H1 (cell line): ENCODE data around the gene OR2L5. TPM values are rescaled to one million over a fixed set of nuclear protein-coding genes. Genes with fewer than 3 reads are reported as not detected.

Experiments
- CTCF ChIA-PET: fragments of 300-600 bp; sonication (Branson Sonifier 250); formaldehyde crosslinking; loops from one replicate; lab custom pipeline; 2021; ENCODE audit not compliant: partially characterized antibody; lab: Charles Lee
- POLR2A ChIA-PET: fragments of 300-600 bp; sonication (Branson Sonifier 250); formaldehyde crosslinking; loops from one replicate; lab custom pipeline; 2021; ENCODE audit warnings: inconsistent platforms; ENCODE audit not compliant: partially characterized antibody; lab: Charles Lee
- DNase-seq, 2 experiments: peaks; one replicate each; pipeline versions ENCODE4 v3.0.0 to v3.0.0-alpha.2; 2010 to 2022; ENCODE audit warnings: low spot score in 2 of 2, low read depth in 1 of 2, mixed read lengths in 1 of 2
- FAIRE-seq: peaks from 2 replicates; lab custom pipeline; 2011; peaks lifted over from hg19 to GRCh38; lab: Jason Lieb, UNC
- H2AFZ ChIP-seq: 2 replicates; pipeline ENCODE4 v1.8.1; 2012; ENCODE audit warnings: low read length, inconsistent platforms
- H2AK5ac ChIP-seq: 2 replicates; pipeline ENCODE4 v1.6.1; 2013; ENCODE audit warnings: low read depth, low read length
- H2BK120ac ChIP-seq: replicated peaks from 2 replicates; pipeline ENCODE3; 2013; ENCODE audit warnings: low read depth, low read length, inconsistent platforms
- H2BK12ac ChIP-seq: 2 replicates; pipeline ENCODE4 v1.6.1; 2013; ENCODE audit warnings: low read depth, low read length
- H2BK15ac ChIP-seq: 2 replicates; pipeline ENCODE4 v1.6.1; 2013; ENCODE audit warnings: low read length
- H2BK20ac ChIP-seq: 2 replicates; pipeline ENCODE4 v1.6.1; 2013; ENCODE audit warnings: low read length
- H2BK5ac ChIP-seq: 2 replicates; pipeline ENCODE4 v1.6.1; 2013; ENCODE audit warnings: low read depth, low read length
- H3K14ac ChIP-seq: 2 replicates; pipeline ENCODE4 v1.6.1; 2013; ENCODE audit warnings: inconsistent platforms; ENCODE audit not compliant: insufficient read length
- H3K18ac ChIP-seq: 2 replicates; pipeline ENCODE4 v1.6.1; 2013; ENCODE audit warnings: low read length; ENCODE audit errors: extremely low read depth
- H3K23ac ChIP-seq: 2 replicates; pipeline ENCODE4 v1.6.1; 2013; ENCODE audit warnings: inconsistent platforms; ENCODE audit not compliant: insufficient read length
- H3K23me2 ChIP-seq: 2 replicates; pipeline ENCODE4 v1.6.1; 2013; ENCODE audit warnings: low read depth, low read length
- H3K27ac ChIP-seq: 2 replicates; pipeline ENCODE4 v1.6.1; 2011; ENCODE audit warnings: low read depth, low read length, inconsistent platforms
- H3K27me3 ChIP-seq, 4 experiments: replicated peaks in 1 of 4; 1 replicate in 1 of 4; 2 replicates in 3 of 4; pipeline versions ENCODE4 v1.6.1 to v1.8.1; 2011 to 2013; ENCODE audit warnings: low read length in 3 of 4, mild to moderate bottlenecking in 3 of 4, inconsistent platforms in 2 of 4, mixed read lengths in 2 of 4, moderate library complexity in 1 of 4; ENCODE audit not compliant: control insufficient read depth in 3 of 4, insufficient read depth in 3 of 4; ENCODE audit errors: extremely low read depth in 1 of 4
- H3K36me3 ChIP-seq, 4 experiments: 2 replicates each; pipeline versions ENCODE4 v1.6.1 to v1.8.1; 2011 to 2013; ENCODE audit warnings: mild to moderate bottlenecking in 4 of 4, low read length in 3 of 4, moderate library complexity in 2 of 4, control low read depth in 1 of 4, inconsistent platforms in 1 of 4; ENCODE audit not compliant: insufficient read depth in 4 of 4, control insufficient read depth in 2 of 4
- H3K4ac ChIP-seq: replicated peaks from 2 replicates; pipeline ENCODE3; 2013; ENCODE audit warnings: low read length, low read depth, mixed read lengths, inconsistent platforms; ENCODE audit not compliant: insufficient read length
- H3K4me1 ChIP-seq, 4 experiments: replicated peaks in 1 of 4; 1 replicate in 1 of 4; 2 replicates in 3 of 4; pipeline versions ENCODE4 v1.6.1 to v1.8.1; 2011 to 2013; ENCODE audit warnings: low read length in 3 of 4, inconsistent platforms in 2 of 4, mixed read lengths in 1 of 4; ENCODE audit not compliant: insufficient read depth in 4 of 4, control insufficient read depth in 3 of 4
- H3K4me2 ChIP-seq, 2 experiments: 2 replicates each; pipeline versions ENCODE4 v1.6.1 to v1.8.1; 2011 to 2013; ENCODE audit warnings: low read depth in 2 of 2, low read length in 2 of 2, control low read depth in 1 of 2, inconsistent platforms in 1 of 2, mild to moderate bottlenecking in 1 of 2; ENCODE audit not compliant: insufficient read depth in 1 of 2
- H3K4me3 ChIP-seq, 4 experiments: fragments of 200-600, 300-600 bp in 1 of 4; sonication (generic), shearing (Covaris generic), sonication (Bioruptor Twin) in 1 of 4; 2 replicates each; pipeline versions ENCODE4 v1.5.1 to v1.8.1; 2011 to 2016; ENCODE audit warnings: low read length in 4 of 4, low read depth in 3 of 4, control low read depth in 2 of 4, inconsistent platforms in 2 of 4, mild to moderate bottlenecking in 2 of 4, mixed read lengths in 1 of 4, moderate library complexity in 1 of 4; ENCODE audit not compliant: insufficient read depth in 2 of 4; ENCODE audit errors: extremely low read depth in 1 of 4
- H3K56ac ChIP-seq: replicated peaks from 2 replicates; pipeline ENCODE3; 2013; ENCODE audit warnings: low read depth, mild to moderate bottlenecking, mixed read lengths, low read length, inconsistent platforms; ENCODE audit not compliant: insufficient read length
- H3K79me1 ChIP-seq: 2 replicates; pipeline ENCODE4 v1.6.1; 2013; ENCODE audit warnings: low read depth, low read length, control low read depth
- H3K79me2 ChIP-seq, 2 experiments: 2 replicates each; pipeline versions ENCODE4 v1.6.1 to v1.8.1; 2012 to 2013; ENCODE audit warnings: low read length in 2 of 2, mild to moderate bottlenecking in 2 of 2, inconsistent platforms in 1 of 2; ENCODE audit not compliant: insufficient read depth in 2 of 2, control insufficient read depth in 1 of 2
- H3K9ac ChIP-seq, 4 experiments: replicated peaks in 1 of 4; 1 replicate in 1 of 4; 2 replicates in 3 of 4; pipeline versions ENCODE4 v1.6.1 to v1.8.1; 2011 to 2013; ENCODE audit warnings: low read depth in 3 of 4, low read length in 3 of 4, control low read depth in 2 of 4, mild to moderate bottlenecking in 2 of 4, moderate library complexity in 2 of 4, inconsistent platforms in 1 of 4; ENCODE audit errors: extremely low read depth in 1 of 4
- H3K9me3 ChIP-seq, 2 experiments: 2 replicates each; pipeline versions ENCODE4 v1.6.1 to v1.8.1; 2012 to 2013; ENCODE audit warnings: mild to moderate bottlenecking in 2 of 2, moderate library complexity in 2 of 2, control low read depth in 1 of 2, inconsistent platforms in 1 of 2, low read depth in 1 of 2, low read length in 1 of 2, mixed read lengths in 1 of 2; ENCODE audit not compliant: insufficient read depth in 2 of 2
- H4K20me1 ChIP-seq, 2 experiments: replicated peaks in 1 of 2; 2 replicates each; pipeline versions ENCODE3 to v1.8.1; 2011 to 2013; ENCODE audit warnings: inconsistent platforms in 2 of 2, low read length in 2 of 2, mild to moderate bottlenecking in 1 of 2; ENCODE audit not compliant: insufficient read depth in 2 of 2, control insufficient read depth in 1 of 2
- H4K5ac ChIP-seq: 2 replicates; pipeline ENCODE4 v1.6.1; 2013; ENCODE audit warnings: low read length, low read depth, mixed read lengths, inconsistent platforms; ENCODE audit not compliant: insufficient read length
- H4K8ac ChIP-seq: 2 replicates; pipeline ENCODE4 v1.8.0; 2013; ENCODE audit warnings: mild to moderate bottlenecking, moderate library complexity, low read length, inconsistent platforms; ENCODE audit not compliant: insufficient read depth; ENCODE audit errors: extremely low read depth
- H4K91ac ChIP-seq: replicated peaks from 2 replicates; pipeline ENCODE3; 2013; ENCODE audit warnings: low read length, mixed read lengths, inconsistent platforms; ENCODE audit not compliant: insufficient read length
- BACH1 ChIP-seq: IDR thresholded peaks from 2 replicates; pipeline ENCODE4 v1.6.1; 2012; ENCODE audit warnings: low read length, improper control_type of control experiment
- PHF8 ChIP-seq: fragments of 200-600 bp; sonication (generic); conservative IDR thresholded peaks from 2 replicates; pipeline ENCODE4 v1.7.1; 2012; ENCODE audit warnings: low read depth, mild to moderate bottlenecking, inconsistent platforms, low read length, moderate library complexity
- ZNF274 ChIP-seq: IDR thresholded peaks from 2 replicates; pipeline ENCODE4 v1.7.0; 2012; ENCODE audit warnings: low read length, borderline replicate concordance; ENCODE audit errors: extremely low read depth
- WGBS, 2 experiments: shearing (Covaris generic) in 1 of 2; methylation state at CpG; one replicate each; pipeline versions ENCODE4 v1.1.6 to v1.1.7; 2013 to 2015; ENCODE audit warnings: low lambda C conversion rate in 2 of 2, mixed read lengths in 2 of 2, inconsistent platforms in 1 of 2, low coverage in 1 of 2, missing lambda C conversion rate in 1 of 2; ENCODE audit not compliant: insufficient replicate concordance in 2 of 2, insufficient coverage in 1 of 2, insufficient read length in 1 of 2; ENCODE audit errors: extremely low coverage in 1 of 2, missing lambda C conversion rate in 1 of 2; 5-methylcytosine and 5-hydroxymethylcytosine counted together
- polyA plus RNA-seq, 7 experiments: library from polyadenylated mRNA; depleted of rRNA in 3 of 7; stranded (reverse) in 5 of 7; unstranded in 2 of 7; fragments of >200 nt in 5 of 7; fragments of 200-250 nt in 2 of 7; gene quantifications; 1 replicate in 5 of 7; 2 replicates in 1 of 7; 4 replicates in 1 of 7; pipeline versions ENCODE4 v1.2.1 to v1.2.3, GENCODE V29; 2011 to 2013; ENCODE audit warnings: missing spikeins in 2 of 7, mixed read lengths in 2 of 7
- total RNA-seq: library from RNA; stranded (reverse); fragmentation: NEBNext Ultra II Directional; extraction: Animal tissue kit (Norgen Biotek cat#: 25700); gene quantifications from 2 replicates; pipeline ENCODE4 v1.2.1, GENCODE V29; 2021

Gene OR2L5
- total and polyA plus RNA-seq, 2 of the 8 experiments (the other 6 are each of a cell fraction or from before 2014, with no cell fraction given), result not detected

DNA sequence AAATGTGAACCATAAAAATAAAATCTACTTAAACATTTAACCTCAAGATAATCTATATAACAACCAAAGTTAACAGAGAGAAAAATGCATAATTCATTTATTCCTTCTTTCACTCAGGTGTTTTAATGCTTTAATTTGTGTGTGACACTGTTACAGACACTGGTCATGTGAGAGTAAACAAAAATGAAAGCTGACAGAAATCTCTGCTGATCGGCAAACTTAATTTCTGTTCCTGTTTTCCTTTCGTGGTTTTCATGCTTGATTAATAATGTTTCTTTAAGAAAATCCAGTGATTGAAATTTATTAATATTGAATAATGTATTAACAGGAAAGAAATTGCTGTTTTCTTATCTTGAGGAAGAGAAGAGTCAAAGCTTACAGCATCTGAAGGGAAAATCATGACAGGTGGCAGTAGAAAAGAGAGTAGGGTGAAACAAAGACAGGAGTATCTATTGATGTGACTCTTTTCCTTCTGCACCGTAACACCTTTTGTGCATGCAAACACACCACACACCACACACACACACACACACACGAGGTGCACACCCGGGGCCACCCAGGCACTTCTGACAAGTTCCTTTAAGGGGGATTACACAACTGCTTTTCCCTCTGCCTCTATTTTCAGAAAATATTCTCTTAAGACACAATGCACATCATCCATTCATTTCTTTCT, 46.8 kb upstream of the OR2L5 start:
- no peaks in the 10 kb centered on the region for H3K27me3 ChIP-seq
- H3K79me2 ChIP-seq, result no peaks in the 10 kb centered on the region
- no peak overlapping the region for H2BK20ac ChIP-seq
- no peaks in the 10 kb centered on the region for H3K79me1 ChIP-seq
- H2BK5ac ChIP-seq, result no peak overlapping the region
- no peak overlapping the region for H3K9ac ChIP-seq
- no peak overlapping the region for H3K4me3 ChIP-seq
- CTCF ChIA-PET, result no interaction called here
- H3K14ac ChIP-seq, result no peak overlapping the region
- no peak for FAIRE-seq
- no peak overlapping the region for H3K4me2 ChIP-seq
- H3K4ac ChIP-seq, result no peak overlapping the region
- H4K91ac ChIP-seq, result no peak overlapping the region
- H2BK15ac ChIP-seq, result no peak overlapping the region
- no peak overlapping the region for H3K18ac ChIP-seq
- H3K23me2 ChIP-seq, result no peaks in the 10 kb centered on the region
- POLR2A ChIA-PET, result no interaction called here
- H3K36me3 ChIP-seq, result no peaks in the 10 kb centered on the region
- H3K56ac ChIP-seq, result no peak overlapping the region
- no peak overlapping the region for H3K27ac ChIP-seq
- peaks cover 44 to 48% of the 10 kb centered on the region in 2 experiments for H3K9me3 ChIP-seq
- no peak overlapping the region for H4K8ac ChIP-seq
- no peak overlapping the region for H4K5ac ChIP-seq
- no peak overlapping the region for H3K23ac ChIP-seq
- 73% methylated on average over 5 of the region's 5 CpGs; no CpG with 5 or more reads in 1 of the 2 experiments for WGBS, 2 experiments
- no peaks in the 10 kb centered on the region for H4K20me1 ChIP-seq
- no peak overlapping the region for H2BK120ac ChIP-seq
- no peak overlapping the region for H2BK12ac ChIP-seq
- H3K4me1 ChIP-seq, result no peaks in the 10 kb centered on the region
- no peak overlapping the region for H2AK5ac ChIP-seq
- H2AFZ ChIP-seq, result no peak overlapping the region
- DNase-seq, result no peak
- TF ChIP-seq PHF8 (no peak), ZNF274 (no peak), BACH1 (no peak)
